NCI-H69 (cell line): ENCODE measurements around the gene ITGA7.
A peak's percentile ranks its signal among the peaks of the same experiment; 100 is the strongest.

Source experiments
- DNase-seq: peaks from one replicate; lab custom pipeline; 2025; lab: John Stamatoyannopoulos, UW

The ITGA7 gene

DNA sequence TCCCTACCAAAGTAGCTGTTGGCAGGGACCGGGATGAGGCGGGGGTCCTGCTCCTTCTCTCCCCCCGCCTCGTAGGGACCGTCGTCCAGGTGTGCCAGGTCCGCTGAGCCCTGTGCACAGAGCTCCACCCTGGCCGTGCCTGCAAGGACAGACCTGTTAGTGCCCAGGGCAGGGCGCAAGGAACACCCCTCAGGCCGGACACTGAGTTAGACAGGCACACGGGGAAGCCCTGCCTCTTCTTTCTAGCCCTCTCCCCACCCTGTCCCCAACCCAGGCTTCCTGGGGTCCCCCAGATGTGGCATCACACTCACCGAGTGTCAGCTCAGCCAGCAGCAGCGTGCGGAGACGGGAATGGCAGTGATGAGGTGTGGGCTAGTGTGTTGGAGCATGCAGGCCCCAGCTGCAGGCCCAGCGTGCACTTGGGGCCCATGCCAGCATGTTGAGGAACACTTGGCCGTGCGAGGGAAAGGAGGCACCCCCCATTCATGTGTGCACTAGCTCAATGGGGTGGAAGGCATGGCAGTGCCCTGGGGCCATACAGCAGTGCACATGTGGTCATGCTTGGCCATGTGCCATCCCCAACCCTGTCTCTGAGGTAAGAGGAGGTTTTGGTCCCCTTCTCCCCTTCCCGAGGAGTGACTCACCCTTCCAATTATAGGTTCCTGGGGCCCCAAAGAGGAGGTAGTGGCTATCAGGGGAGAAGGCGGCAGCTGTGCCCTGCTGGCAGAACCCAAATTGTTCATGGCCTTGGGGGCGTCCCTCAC lies 7.3 kb downstream of the ITGA7 start:
- peak; percentile 90 for DNase-seq

DNA sequence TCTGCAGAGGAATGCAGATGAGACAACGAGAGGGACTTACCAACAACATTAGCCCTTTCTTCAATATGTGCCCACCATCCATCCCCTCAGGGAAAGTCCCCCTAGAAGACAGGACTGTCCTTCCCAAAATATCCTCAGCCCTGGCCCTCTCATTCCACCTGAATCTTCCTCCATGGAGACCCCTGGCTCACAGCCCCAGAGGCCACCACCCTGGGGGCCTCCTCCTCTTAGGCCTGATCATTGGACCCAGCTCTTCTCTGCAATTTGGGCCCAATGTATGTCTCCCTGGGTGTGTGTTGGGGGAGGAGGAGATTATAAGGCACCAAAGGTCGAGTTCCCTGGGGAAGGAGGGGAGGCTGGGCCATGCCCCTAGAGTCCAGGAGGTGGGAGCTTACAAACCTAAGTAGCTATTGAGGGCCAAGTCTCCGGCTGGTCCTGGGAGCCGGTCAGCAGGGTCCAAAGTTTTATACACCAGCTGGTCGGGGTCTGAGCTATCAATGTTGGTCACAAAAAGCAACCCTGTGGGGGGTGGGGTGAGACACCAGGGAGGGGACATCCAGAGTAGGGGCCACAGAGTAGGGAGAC lies 8.1 kb downstream of the ITGA7 start:
- no peak for DNase-seq

DNA sequence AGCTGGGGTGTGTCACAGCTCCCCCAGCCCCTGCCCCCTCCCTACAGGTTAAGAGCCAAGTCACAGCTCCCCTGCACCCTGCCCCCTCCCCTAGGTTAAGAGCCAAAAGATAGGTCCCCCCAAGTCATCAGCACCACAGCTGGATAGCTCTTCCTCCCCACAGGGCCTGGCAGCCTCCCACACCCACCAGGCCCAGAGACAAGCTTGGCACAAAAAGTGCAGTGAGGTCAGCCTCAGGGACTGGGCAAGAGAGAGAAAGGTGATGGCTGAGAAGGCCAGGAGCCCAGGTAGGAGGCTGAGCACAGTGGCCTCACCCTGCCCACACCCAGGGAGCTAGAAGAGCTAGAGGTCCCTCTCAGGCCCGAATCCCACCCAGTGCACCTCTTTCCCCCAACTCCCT lies 8.7 kb downstream of the ITGA7 start:
- DNase-seq, result no peak

DNA sequence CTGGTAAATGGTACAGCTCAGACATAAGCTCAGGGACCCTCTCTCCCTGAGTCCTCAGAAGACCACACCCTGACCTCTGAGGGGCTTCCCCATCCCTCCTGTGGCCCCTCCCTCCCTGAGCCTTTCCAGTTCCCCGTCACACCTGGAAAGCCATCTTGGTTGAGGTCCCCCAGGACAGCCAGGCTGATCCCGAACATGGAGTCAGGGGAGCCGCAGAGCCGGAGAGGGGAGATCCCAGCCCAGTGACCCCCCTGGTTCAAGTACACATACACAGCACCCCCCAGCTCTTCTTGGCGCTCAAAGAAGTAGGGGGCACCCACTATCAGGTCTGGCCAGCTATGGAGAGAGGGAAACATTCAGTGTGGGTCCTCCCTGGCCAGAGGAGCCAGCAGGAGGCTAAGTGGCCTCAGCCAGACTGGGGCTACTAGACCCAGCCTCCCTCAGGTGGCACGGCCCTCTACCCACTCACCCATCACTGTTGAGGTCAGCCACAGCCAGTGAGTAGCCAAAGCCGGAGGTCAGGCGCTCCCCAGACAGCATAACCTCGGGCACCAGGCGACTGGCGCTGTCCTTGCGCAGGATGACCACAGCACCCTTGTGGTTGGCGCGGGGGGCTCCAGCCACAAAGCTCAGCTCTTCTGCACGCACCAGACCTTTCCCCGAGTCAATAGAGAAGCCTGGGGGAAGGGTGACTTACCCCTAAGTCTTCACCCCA lies 9.3 kb downstream of the ITGA7 start:
- DNase-seq, result no peak

DNA sequence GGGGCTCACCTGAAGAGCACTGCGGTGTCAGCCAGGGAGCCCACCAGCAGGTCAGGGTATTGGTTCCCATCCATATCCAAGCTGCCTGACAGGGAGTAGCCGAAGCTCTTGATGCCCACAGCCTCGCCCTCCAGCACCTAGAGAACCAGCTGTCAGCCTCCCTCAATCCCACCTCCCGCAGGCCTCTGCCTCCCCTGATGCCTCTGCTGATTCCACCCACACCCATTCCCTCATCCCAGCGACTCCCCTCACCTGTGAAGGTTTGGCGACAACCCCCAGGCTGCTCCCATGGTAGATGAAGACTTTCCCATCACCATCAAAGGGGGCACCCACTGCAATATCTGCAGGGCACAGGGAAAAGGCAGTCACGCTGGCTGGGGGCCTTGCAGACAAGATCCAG lies 10.0 kb downstream of the ITGA7 start:
- DNase-seq, result no peak

DNA sequence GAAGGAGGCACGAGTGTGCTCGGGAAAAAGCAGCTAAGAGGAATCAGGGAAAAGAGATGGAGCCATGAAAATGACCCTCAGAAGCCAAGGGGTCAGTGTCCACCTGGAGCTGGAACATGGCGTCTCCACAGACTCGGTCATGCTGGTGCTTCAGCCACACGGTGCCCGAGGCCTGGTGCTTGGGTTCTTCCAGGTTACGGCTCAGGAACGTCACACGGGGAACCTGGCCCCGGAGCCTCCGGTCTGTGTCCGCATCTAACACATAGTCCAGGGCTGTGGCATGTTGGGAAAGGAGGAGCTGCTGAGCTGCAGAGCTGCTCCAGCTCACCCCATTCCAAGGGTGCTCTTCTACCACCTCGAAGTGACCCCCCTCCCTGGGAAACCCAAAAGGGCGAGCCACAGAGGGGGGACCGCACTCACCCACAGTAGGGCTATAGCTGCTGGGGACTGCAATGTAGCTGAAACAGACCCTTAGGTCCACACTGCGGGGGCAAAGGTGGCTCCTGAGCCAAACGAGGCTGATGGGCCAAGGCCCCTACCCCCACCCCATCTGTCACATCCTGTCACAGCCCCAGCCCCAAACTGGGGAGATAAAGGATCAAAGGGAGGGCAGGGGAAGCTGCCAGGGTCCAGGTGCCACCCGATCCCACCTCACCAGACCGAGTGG lies 10.8 kb downstream of the ITGA7 start:
- DNase-seq, result no peak

DNA sequence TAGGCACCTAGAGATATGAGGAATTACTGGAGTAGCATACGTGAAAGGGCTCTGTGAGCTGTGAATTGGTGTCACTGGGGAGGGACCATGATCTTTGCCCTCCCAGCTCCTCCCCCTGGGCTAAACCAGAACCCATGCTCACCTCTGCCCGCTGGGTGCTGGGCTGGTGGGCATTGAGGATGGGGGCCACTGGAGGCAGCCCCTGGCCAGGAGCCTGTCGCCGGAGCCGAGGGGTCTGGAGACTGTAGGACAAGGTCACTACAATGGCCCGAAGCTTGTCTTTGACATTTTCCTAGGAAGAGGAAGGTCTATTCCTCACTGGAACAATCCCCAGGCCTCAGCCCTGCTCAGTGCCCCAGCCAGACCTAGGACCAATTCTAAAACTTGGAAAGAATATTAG lies 11.6 kb downstream of the ITGA7 start:
- no peak for DNase-seq

DNA sequence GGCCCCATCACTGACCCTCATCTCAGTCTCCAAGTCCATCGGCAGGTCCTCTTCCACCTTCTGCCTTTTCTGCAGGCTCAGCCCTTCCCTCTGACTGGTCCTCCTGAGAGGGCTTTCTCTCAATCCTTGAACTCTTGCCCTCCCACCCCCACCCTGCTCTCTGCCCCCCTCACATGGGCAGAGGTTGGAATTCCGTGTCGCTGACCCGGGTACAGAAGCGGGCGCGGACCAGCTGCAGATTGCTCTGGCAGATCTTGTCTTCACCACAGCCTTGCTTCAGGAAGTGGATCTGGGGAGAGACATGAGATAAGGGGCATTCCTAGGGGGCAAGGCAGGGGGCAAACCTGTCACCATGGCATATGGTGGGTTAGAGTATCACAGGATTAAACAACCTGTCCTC lies 12.4 kb downstream of the ITGA7 start:
- no peak for DNase-seq

DNA sequence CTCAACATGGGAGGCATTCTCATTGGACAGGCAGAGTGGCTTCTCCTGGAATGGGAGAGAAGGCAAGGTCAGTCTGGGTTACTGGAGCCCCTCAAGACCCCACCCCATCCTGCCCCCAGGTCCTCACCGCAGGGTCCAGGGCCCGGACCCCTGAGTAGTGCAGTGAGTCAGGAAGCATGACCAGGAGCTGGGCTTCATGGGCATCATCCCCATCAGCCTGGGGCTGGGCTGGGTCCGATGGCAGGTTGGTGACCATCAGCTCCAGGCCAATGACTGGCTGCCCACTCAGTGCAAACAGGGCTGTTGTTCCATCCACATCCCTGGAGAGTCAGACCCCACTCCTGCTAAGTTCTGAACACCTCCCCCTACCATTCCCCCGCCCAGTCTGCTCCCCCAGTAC lies 13.1 kb downstream of the ITGA7 start:
- DNase-seq, result no peak

DNA sequence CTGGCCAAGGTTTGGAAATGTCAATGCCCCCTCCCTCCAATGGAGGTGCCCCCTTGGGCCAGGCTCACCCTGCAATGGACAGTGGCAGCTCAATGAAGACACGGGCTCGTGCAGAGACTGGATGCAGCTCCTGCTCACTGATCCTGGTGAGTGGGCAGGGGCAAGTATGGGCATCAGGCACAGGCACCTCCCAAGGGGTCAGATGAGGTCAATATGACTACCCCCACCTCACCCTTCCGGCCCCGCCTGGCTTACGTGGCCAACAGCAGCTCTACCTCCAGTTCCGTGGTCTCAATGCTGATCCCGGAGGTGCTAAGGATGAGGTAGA lies 13.6 kb downstream of the ITGA7 start:
- DNase-seq, result no peak

DNA sequence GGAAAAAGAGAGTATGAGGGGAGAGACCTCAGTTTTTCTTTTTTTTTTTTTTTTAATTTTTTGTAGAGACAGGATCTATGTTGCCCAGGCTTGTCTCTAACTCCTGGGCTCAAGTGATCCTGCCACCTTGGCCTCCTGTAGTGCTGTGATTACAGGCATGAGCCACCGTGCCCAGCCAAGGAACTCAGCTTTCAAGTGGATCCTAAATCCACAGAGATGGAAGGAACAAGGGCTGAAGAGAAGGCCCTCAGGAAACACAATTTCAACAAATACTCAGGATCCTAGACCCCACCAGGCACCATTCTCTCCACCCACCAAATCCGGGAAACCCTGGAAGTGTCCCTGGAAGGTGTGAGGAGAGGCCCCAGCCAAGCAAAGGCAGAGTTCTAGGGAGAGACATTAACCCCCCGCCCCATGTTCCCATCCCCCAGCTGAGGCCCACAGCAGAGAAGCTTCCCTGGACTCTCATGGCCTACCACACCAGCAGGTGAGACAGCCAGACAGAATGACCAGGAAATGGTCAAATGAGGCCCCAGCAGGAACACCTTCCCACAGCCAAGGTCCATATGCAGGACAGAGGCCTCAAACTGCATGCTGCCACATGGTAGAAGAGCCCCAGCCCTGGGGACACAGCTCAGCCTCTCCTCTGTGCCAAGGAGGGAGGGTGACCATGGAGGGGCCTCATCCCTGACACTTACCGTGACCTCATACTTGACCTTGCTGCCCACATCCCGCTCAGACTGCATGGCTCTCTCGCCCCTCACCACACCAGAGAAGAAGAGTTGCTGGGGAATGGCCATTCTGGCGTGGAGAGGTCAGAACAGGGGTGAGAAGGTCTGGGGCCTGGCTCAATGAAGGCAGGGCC lies 14.1 kb downstream of the ITGA7 start:
- DNase-seq, result no peak

DNA sequence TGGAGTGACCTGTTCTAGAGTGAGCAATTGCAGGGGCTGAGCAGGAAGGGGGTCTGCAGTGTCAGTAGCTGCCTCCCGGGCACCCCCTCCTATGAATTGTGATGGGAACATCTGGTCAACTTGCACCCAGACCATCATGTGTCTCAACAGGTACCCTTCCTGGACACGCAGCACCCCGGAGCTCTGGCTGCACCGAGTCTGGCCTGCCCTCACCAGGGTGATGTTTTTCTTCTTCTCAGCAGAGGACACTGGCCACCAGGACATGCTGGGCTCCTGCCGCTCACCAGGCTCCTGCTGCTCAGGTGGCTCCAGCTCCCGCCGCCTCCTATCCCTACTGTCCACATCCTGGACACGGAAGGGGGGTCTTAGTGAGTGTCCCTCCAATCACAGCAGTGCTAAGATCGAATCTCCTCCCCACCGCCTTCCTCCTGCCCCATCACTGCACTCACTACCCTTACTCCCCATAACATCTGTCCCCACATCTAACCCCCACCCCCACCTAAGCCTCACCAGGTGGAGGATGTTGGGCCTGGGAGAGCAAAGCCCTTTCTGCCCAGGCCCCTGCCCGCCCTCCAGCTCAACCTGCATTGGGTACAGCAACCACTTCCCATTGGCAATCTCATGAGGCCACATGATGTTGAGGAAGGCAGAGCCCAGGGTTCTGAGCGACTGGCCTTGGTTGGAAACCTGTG lies 14.9 kb downstream of the ITGA7 start:
- no peak for DNase-seq

DNA sequence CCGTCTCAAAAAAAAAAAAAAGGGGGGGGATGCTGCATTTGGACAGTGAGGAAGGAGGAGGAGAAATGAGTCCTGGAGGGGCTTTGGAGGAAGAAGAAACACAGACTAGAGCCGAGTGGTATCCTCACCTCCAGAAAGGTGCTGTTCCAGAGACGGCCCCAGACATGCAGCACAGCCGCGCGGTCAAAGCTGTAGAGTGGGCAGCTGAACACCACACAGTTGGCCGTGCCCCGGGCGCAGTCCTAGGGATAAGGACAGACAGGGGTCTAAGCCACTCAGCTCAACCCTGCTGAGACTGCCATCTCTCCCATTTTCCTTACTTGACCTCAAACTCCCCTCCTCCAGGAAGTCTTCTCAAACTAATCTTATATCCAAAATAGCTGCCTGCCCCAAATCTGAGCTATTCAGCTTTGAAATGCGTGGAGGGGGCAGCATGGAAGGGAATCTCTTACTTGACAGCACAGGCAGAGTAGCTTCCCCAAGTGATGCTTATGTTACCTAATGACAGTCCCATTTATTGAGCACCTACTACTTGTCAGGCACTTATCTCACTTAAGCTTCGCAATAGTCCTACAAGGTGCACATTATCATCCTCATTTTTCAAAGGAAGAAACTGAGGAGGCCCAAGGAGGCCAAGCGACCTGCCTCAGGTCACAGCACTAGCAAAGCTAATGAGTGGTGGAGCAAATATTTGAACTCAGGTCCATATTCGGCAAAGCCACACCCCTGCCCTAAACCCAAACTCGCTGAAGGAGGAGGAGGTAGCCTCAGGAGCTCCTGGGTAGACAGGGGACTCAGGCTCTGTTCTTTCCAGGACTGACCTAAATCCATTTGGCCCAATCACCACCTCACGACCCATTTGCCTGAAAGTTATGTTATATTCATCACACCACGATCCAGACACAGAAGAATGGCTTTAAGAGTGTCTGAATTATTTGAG lies 18.7 kb downstream of the ITGA7 start:
- no peak for DNase-seq

DNA sequence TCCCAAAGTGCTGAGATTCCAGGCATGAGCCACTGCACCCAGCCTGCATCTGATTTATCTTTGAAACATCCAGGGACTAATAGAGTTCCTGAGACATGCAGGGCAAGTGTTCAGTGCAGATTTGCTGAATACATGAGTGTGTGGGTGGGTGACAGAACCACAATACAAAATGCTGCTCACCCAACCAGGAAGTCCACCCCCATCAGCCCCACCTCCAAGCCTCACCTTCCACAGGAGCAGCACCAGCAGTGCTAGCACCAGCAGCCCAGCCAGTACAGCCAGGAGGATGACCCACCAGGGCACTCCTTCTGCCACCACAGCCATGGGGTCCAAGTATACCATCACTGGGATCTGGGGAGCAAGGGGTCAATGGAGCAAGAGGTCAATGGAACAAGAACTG lies 20.0 kb downstream of the ITGA7 start:
- no peak for DNase-seq

DNA sequence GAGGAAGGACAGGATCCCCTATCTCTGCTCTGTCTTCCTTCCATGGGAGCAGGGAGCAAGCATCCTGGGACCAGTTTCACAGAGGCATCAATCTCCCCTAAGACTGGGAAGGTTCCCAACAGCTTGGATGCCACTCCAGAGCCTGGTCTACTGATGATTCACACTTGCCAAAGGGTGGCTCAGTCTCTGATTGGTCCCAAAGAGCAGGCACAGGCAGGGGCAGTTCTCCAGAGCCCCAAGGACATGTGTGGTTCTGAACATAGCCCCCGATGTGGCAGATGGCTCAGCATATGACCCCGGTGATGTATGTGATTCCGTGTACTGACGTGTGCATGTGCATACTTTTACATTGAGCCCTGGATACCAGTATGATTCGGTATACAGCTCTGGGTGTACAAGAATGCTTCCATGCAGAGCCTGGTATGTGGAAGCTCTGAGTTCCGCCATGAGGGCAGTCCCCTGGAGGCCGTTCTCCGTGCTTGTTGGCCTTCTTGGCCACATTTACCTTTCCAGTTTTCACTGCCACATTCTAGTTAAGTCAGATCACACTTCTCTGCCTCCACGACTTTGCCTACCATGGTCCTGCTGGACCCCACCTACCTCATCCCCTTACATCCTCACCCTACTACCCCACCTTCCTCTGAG lies 21.2 kb downstream of the ITGA7 start:
- DNase-seq, result no peak

DNA sequence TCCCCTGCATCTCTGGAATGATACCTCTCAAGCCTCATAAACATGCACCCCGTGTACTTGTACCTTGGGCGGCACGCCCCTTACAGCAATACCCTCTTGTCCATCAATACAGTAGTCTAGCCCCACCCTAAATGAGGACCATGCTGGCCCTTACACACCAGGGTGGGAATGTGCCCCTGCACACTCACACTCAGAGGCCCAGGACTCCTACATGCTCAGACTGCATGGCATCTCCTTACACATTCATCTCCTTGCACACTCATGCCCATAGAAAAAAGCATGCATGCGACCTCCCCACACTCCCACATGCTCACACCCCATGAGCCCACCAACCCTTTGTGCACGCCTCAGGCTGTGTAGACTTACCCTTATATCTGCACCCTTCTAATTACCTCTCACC lies 22.0 kb downstream of the ITGA7 start:
- DNase-seq, result no peak

DNA sequence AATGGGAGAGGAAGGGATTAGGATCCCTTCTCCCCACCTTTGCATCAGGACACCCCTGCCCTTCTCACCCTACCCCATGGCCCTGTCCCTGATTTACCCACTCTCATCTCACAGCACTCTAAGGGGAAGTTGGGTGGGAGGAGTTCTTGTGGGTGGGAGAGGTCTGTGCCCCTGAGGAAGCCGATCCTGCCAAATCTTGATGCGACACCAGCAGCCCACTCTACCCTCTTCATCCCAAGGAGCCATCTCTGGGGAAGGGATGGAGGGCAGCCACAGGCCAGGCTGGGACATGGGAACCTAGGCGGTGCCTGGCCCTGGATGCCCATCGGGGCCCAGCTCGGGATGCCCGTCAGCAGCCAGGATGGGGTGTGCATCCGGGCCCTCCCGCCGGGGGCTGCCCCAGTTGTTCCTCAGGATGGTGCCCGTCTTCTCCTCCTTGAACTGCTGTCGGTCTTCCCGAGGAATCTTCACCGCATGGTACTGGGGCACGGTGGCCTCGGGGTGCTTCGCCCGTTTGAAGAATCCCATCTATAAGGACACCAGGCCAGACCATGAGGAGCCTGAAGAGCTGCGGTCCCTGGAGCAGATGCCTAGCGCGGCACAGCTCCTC lies 22.8 kb downstream of the ITGA7 start:
- no peak for DNase-seq

DNA sequence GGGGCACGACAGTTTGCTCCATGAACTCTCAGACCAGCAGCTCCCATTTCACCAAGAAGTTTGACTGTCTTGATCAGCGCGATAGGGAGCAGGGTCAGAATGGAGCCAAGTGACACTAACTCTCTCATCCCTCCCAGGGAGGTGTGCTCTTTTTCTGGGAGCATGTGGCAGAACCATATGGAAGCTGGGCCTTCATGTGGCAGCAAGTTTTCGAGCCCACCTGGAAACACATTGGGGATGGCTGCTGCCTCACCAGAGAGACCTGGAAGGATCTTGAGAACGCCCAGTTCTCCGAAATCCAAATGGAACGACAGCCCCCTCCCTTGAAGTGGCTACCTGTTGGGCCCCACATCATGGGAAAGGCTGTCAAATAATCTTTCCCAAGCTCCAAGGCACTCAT lies 24.0 kb downstream of the ITGA7 start:
- no peak for DNase-seq

DNA sequence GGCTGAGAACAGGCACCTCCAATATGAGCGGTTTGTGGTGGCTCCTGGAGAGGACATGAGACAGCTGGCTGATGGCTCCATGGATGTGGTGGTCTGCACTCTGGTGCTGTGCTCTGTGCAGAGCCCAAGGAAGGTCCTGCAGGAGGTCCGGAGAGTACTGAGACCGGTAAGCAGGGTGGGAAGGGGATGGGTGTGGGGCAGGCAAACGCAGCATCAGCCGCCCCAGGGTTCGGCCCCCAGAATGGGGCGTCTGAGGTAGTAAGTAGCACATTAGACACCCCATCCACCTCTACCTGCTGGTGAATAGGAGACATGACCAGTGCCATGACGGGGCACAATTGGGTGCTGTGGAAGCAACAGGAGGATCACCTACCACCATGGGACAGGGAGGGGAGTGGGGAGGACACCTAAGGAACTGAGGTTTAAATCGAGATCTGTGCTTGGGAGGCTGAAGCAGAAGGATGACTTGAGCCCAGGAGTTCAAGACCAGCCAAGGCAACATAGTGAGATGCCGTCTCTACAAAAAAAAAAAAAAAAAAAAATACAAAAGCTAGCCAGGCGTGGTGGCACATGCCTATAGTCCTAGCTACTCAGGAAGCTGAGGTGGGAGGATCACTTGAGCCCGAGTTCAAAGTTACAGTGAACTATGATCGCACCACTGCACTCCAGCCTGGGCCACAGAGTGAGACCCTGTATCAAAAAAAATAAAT lies 25.5 kb downstream of the ITGA7 start:
- no peak for DNase-seq
